HG02870 (cell line): ENCODE measurements around the gene DSCAM.
"Not testable (repeated sequence)": the region's sequence is repeated elsewhere in the genome, so short reads cannot be mapped to it uniquely, and the experiment has no call there.

Experiments used
- ATAC-seq: cut with Tn5 transposase; IDR thresholded peaks from one replicate; pipeline ENCODE4 v1.9.1; 2021; ENCODE audit warnings: mild to moderate bottlenecking, moderate library complexity; ENCODE audit not compliant: unreplicated experiment

DSCAM gene

DNA sequence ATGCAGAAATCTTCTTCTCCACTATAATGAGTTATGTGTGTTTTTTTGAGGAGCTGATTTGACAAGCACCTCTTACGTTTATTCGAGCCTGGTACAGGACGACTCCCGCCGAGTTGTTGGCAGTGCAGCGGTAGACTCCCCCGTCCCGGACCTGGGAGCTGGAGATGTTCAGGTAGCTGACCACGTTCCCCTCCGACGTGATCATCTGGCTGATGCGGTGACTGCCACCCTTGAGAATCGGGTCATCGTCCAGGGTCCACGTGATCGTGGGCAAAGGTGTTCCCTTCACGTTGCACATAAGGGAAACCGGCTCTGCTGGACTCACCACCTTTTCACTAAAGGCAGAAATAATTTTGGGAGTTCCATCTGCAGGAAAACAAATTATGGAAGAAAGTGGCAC lies 507.9 kb downstream of the DSCAM start:
- ATAC-seq = no peak

DNA sequence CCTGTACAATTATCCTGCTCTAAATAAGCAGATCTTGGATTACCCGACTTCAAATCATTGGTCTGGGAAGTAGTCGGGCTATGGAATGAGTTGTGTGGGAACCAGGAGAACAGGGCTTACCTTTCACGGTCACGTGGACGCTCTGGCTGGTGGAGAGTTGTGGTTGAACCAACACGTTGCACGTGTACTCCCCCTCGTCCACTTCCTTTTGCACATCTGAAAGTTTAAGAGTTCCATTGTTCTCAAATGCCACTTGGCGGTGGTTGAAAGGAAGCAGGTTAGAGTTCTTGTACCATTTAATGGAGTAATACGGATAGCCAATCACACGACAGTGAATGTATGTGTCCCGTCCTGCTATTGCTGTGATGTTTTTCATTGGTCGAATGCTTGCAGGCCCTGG lies 509.0 kb downstream of the DSCAM start:
- ATAC-seq = no peak

DNA sequence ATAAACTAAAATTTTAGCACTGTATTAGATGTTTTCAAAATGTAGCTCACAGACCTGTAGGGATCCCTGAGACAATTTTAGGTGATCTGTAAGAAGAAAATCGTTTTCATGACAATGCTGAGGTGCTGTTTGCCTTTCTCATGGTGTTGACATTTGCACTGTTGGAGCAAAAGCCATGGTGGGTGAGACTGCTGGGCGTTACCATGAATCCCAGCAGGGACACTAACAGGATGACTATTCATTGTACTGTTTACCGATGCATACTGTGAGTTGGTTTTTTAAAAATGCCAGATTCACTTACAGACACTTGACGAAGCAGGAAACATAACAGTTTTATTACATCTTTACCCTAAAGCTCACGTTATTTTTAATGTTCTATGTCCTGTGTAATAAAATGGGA lies 511.3 kb downstream of the DSCAM start:
- no peak for ATAC-seq

DNA sequence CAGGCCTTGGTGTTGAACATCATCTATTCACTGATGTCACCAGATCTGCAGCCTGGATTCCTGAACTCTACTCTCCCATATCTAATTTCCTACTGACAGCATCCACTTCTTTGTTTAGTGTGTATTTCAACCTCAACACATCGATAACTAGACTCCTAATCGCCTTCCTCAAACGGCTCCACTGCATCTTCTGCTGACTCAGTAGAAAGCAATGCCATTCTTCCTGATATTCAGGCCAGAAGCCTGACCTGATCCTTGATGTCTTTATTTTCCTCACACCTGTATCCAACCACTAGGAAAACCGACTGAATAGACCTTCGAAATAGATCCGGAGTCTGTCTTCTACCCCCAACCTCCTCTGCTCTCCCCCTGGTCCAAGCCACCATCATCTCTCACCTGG lies 512.8 kb downstream of the DSCAM start:
- no peak for ATAC-seq

DNA sequence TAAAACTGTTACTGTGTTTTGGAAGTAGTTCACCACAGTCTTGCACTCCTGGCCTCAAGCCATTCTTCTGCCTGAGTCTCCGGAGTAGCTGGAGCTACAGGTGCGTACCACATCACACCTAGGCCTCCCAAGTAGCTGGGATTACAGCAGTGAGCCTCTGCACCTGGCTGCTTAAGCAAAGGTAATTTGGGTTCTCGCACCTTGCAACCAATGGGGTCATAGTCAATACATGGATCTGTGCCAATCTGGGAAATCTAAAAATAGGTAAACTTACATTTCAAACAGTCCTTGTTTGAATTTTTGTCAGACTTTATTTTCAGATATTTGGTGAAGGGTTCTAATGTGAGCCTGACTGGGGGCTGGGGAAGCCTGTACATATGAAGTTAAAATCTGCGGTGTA lies 513.2 kb downstream of the DSCAM start:
- ATAC-seq = no peak

GRCh38 chr21:40331804-40332203 lies 515.2 kb downstream of the DSCAM start:
- no peak for ATAC-seq

- ATAC-seq = no peak
These were observed 515.8 kb downstream of the DSCAM start for GRCh38 chr21:40331172-40331571.

DNA sequence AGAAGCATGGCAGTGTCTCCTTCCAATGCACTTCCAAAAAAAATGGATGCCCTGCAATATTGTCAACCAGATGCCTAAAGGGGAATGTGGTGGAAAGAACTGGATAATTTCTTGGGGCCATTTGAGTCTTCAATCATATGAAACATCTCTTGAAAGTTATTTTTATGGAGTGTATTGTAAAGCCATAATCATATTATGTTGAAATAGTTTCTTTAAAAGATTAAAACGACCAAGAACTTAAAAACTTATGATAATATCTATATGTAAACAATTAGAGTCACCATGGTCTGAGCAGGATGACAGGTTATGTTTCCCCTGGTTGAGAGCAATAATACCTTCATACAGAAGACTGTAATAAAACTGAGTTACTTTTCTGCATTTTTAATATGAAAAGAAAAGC lies 522.6 kb downstream of the DSCAM start:
- no peak for ATAC-seq

DNA sequence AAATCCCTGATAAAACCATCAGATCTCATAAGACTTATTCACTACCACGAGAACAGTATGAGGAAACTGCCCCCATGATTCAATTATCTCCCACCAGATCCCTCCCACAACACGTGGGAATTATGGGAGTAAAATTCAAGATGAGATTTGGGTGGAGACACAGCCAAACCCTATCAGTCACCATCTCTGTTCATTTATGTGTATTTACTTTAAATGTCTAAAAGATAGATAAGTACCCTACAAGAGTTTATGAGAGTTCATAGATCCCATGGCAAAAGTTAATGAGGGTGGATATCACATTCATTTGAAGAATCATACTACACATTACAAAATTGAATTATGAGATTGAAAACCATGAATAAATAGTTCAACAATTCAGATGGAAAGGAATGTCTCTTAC lies 526.2 kb downstream of the DSCAM start:
- not testable (repeated sequence) for ATAC-seq

DNA sequence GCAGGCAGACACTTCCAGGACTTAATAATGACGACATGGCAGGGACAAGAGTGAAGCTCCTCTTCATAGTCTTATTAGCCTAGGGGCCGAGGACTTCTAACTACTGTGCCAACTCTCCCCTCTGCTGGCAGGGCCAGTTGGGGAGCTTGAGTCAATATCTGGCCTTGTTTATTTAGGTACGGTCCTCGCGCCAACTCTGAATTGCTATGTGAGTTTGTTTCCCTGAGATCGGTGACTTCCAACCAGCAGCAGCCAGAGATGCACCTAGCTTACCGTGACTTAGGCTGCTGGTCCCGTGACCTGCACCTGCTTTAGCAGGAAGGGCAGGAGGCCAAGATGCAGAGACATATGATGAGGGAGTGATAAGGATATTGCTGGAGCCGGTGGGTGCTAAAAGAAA lies 528.6 kb downstream of the DSCAM start:
- no peak for ATAC-seq

DNA sequence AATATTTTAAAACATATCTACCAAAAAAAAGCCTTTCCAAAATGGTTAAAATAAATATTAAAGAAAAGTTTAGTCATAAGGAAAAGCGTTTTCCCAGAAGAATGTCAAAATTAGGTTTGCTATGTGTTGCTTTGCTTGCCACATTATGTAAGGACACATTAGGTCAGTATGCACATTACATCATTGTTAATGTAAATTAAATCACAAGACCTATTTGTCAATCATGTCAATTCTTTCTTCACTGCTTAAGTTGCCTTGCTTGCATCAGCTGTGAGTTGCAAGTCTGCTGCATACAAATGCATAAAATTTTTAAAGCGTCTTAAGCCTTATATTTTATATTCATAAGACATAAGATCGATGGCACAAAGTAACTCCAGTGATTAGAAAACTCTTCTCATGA lies 530.9 kb downstream of the DSCAM start:
- ATAC-seq = no peak

DNA sequence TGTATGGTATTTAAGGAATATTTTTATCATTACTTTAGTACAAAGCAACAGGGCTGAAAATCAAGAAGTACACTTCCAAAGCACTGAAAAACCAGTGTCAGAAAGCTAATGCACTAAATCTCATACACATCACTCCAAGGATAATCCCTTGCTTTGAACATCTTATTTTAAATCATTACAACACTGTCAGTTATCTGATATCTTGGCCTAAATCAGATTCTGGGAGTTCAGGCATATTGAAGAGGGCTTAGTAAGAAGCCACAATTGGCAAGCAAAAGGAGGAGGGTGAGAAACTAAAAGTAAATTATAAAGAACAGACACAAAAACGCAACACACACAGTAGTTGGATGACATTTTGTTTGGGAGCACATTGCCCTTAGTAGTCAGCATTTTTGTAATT lies 531.3 kb downstream of the DSCAM start:
- ATAC-seq = no peak

GRCh38 chr21:40313260-40313659 lies 533.7 kb downstream of the DSCAM start:
- no peak for ATAC-seq

GRCh38 chr21:40300300-40300699 lies 546.7 kb downstream of the DSCAM start:
- no peak for ATAC-seq

DNA sequence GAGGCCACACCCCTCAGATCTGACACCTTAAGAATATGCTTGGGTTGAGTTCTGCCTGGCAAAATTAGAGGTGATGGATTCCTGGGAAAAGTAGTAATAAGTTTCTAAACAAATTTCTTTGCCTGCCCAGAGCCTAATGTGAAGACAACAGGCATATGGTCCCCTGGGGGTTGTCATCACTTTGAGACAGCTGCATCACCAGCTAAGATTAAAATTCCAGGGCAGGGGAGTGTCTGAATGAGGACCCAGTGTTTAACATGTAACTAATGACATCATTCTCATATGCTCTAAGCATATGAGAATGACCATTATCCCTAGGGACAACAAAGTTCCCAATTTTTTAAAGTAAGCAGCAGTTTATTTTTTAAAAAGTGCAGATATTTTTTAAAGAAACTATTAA lies 547.5 kb downstream of the DSCAM start:
- no peak for ATAC-seq

DNA sequence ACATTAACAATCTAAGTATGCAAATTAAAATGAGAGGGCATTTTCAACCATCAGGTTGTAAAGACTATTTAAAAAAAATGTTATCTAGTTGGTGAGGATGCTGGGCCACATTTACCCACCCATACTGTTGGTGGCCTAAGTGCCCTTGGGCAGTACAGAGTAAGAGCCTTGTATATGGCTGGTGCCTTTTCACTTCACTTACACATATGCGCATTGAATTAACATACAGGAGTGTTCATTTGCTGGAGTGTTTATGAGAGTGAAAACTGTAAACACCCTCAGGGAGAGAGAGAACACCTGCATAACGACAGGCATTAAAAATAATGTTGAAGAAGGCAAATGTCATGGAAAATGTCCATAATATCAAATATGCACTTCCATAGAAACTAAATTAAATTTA lies 552.6 kb downstream of the DSCAM start:
- no peak for ATAC-seq

- no peak for ATAC-seq
These were observed 555.4 kb downstream of the DSCAM start for GRCh38 chr21:40291560-40291959.

DNA sequence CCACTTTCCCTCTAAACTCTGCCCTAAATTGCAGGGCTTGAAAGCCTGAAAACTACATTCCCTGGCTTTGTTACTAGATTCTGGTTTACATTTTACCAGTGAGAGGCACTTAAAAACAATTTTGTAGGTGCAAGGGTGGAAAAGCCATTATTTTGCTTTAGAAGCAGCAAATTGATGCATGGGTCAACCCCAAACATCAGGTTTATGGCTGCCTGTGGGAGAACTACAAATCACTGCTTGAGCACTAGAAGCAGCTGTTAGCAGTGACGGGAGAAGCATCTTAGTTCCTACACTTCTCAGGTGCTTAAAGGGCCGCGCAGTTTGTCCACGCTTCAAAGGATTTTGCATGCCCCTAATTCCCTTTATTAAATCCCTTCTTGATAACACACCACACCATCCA lies 562.5 kb downstream of the DSCAM start:
- no peak for ATAC-seq

DNA sequence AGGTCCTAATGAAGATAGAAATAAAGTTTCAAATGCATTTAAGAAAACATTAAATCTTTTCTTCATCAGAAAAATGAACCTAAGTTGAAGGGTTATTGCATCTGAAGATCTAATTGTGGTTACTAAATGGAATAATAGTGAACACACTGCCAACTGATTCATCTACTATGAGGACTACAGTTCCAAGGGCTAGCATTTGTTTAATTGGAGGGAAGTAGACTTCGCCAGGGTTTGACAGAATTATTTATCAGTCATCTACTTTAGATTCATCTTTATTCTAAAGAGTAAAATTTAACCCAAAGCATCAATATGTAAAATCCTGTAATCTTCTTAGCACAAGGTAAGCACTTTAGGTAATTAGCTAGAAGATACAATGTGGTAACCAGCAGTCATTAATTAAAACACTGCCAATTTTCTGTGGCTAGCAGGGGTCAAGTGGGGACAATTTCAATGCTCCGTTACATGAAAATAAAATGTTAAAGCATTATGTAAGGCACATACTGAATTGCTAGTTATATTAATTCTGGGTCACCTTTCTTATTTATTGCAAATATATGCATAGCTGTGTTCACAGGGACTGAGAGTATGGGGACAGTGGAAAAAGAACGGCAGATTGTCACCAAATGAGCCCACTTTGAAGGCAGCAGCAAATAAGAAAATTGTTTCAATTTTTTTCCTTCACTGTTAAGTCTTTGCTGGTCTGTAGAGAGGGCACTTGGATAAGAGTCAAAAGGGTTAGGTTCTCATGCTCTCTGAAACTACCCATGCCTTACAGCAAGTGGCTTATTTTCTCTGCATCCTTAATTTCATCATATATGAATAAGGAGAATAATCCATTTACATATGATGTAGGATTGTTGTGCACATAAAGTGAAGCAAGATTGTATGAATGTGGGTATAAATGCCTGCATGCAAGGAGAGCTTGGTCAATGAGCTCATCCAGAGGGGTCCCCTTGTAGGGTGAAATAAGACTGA lies 563.8 kb downstream of the DSCAM start:
- no peak for ATAC-seq

DNA sequence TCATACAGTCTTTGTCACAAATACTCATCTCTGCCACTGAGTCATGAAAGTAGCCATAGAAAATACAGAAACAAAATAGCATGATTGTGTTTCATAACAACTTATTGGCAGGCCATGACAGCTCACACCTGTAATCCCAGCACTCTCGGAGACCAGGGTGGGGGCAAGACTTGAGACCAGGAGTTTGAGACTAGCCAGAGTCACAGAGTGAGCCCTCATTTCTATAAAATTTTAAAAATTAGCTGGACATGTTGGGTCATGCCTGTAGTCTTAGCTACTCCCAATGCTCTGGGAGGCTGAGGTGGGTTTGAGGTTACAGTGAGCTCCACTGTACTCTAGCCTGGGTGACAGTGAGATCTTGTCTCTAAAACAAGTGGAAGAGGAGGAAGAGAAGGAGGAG lies 568.6 kb downstream of the DSCAM start:
- no peak for ATAC-seq

- no peak for ATAC-seq
These were observed 571.0 kb downstream of the DSCAM start for GRCh38 chr21:40276001-40276400.

DNA sequence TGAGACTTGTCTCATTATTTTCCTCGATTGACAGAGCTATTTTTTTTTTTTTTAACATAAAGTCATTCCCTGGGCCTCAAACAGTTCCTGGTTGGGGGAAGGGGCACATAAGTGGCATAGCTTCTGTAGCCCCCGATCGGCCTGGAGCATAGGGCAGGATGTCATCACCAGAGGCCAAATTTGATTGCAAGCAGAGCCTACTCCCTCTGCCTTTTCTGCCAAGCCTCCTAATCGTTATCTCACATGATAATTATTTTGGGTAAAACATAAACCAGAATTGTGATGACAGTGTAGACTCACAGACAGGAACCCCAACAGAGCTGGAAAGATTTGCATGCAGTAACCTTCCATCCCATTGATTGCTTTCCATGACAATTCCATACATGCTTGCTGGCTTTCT lies 574.9 kb downstream of the DSCAM start:
- no peak for ATAC-seq

- ATAC-seq = no peak
These were observed 575.8 kb downstream of the DSCAM start for GRCh38 chr21:40271164-40271563.
